AG09309 (cell line): ENCODE measurements around the gene C17orf113.

Source experiments
- DNase-seq: peaks from one replicate; pipeline ENCODE4 v3.0.0-alpha.2; 2010; ENCODE audit warnings: low read depth
- H3K4me3 ChIP-seq: 2 replicates; pipeline ENCODE4 v1.5.1; 2011; ENCODE audit warnings: mild to moderate bottlenecking, low read depth, low read length, moderate library complexity; ENCODE audit not compliant: control insufficient read depth
- TF ChIP-seq, protein P1 (sequence below): IDR thresholded peaks from 2 replicates; pipeline ENCODE4 v1.5.1; 2011; ENCODE audit warnings: mild to moderate bottlenecking, low read depth, low read length, inconsistent platforms; ENCODE audit not compliant: insufficient read depth, control insufficient read depth; ENCODE audit errors: missing control alignments

The C17orf113 gene

DNA sequence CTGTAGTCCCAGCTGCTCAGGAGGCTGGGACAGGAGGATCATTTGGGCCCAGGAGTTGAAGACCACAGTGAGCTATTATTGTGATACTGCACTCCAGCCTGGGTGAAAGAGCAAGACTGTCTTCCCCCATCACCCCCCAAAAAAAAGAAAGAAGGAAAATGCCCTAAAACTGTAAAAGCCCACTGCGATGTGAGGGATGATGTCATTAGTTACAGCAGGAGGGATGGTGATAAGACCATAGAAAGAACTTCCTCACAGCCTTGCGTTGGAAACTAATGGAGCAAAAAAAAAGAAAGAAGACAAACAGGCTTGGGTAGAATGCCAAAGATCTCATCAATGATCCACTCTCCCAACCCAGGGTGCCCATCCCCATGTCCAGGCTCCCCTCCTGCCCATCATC, 29.1 kb upstream of the C17orf113 start:
- TF ChIP-seq, protein P1, sequence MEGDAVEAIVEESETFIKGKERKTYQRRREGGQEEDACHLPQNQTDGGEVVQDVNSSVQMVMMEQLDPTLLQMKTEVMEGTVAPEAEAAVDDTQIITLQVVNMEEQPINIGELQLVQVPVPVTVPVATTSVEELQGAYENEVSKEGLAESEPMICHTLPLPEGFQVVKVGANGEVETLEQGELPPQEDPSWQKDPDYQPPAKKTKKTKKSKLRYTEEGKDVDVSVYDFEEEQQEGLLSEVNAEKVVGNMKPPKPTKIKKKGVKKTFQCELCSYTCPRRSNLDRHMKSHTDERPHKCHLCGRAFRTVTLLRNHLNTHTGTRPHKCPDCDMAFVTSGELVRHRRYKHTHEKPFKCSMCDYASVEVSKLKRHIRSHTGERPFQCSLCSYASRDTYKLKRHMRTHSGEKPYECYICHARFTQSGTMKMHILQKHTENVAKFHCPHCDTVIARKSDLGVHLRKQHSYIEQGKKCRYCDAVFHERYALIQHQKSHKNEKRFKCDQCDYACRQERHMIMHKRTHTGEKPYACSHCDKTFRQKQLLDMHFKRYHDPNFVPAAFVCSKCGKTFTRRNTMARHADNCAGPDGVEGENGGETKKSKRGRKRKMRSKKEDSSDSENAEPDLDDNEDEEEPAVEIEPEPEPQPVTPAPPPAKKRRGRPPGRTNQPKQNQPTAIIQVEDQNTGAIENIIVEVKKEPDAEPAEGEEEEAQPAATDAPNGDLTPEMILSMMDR: no peak

DNA sequence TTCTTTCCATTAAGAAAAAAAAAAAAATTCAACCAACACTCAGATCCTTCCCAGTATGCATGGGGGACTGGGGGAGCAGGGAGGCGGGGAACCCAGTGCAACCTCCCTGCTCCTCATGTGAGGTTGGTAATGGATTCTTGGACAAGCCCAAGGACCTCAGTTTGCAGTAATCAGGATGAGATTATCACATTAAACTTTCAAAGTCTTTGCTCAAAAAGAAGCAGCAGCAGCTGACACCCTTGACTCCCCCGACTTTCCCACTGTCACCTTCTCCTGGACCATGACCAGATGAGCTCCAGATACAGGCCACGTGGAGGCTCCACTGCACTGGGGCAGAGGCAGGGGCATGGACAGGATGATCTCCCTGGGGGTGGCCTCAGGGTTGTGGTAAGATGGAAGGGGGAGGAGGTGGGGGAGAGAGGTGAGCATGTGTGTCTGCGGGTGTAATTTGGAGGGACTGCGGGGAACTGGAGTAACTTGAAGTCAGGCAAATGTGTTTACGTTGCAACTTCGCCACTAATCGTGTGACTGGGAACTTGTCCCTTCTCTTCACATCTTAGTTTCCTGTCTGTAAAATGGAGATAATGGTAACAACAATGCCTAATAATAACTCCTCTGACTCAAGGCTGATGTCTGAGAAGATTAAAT, 28.1 kb upstream of the C17orf113 start:
- H3K4me3 ChIP-seq: no peak overlapping the region
- TF ChIP-seq, protein P1: no peak

More for the DNA sequence above, 29.1 kb upstream of the C17orf113 start:
- H3K4me3 ChIP-seq: no peak overlapping the region
- DNase-seq: no peak

DNA sequence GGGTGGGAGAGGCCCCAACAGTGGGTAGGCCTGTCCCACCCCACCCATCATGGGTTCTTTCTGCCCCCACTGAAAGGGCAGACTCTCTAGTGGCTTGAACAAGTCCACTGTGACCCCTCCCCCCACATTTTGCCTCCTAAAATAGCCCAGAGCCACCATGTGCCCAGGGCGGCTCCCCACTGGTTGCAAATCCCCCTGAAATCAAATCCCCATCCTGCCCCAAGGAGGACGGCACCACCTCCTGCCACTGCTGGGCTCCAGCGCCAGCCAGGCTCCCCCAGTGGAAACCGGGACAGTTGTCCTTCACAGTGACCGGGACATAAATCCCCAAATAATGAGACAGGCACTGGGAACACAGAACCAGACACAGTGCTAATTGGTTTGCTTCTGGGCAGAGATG, 27.4 kb upstream of the C17orf113 start:
- DNase-seq: no peak
- H3K4me3 ChIP-seq: no peak overlapping the region
- TF ChIP-seq, protein P1: no peak

More for the DNA sequence above, 28.1 kb upstream of the C17orf113 start:
- DNase-seq: no peak

DNA sequence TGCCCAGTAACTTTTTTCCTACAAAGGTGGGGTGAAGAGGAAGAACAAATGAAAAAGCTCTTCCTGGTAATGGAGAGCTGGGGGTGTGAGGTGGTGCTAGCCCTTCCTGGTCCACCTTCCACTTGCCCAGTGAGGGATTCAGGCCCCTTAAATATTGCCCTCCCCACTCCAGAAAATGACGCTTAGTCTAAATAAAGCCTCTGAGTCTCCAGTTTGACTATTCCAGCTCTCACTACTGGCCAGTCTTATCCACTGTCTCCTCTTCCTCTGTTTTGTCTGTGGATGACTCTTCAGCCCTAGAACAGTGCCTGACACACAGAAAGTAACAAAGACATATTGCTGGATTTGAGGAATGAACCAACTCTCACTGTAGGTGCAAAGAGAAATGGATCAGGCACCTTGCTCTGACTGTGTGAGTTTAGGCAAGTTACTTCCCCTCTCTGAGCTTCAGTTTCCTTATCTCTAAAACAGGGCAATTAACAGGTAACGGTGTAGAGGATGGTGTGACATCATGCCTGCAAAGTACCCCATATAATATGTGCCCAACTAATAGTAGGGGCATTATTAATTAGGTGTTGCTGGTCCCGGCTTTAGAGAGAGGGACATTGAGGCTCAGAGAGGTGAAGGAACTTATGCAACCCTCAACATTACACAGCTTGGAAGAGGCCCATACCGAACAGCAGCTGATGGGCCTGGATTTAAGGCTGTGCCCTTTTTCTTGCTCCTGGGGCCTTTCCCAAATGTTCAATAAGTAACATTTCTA, 26.6 kb upstream of the C17orf113 start:
- H3K4me3 ChIP-seq: no peak overlapping the region
- TF ChIP-seq, protein P1: no peak
- no peak for DNase-seq

DNA sequence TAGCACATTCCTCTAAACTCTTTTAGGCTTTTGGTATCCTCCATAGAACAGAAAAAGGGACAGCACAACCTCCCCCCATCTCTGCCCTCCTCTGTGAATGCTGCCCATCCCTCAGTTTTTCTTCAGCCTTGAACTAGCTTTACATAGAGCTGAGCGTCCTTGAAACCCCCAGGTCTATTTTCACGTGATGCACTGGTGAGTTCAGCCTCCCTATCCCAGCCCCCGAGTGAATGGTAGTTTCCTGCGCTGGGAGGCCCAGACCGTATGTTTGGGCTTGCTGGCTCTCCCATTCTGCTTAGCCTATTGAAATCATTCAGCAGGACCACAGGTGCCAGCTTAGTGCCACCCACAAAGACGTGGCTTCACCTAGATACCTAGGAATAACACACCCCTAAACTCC, 25.4 kb upstream of the C17orf113 start:
- DNase-seq: no peak
- TF ChIP-seq, protein P1: no peak
- no peak overlapping the region for H3K4me3 ChIP-seq

DNA sequence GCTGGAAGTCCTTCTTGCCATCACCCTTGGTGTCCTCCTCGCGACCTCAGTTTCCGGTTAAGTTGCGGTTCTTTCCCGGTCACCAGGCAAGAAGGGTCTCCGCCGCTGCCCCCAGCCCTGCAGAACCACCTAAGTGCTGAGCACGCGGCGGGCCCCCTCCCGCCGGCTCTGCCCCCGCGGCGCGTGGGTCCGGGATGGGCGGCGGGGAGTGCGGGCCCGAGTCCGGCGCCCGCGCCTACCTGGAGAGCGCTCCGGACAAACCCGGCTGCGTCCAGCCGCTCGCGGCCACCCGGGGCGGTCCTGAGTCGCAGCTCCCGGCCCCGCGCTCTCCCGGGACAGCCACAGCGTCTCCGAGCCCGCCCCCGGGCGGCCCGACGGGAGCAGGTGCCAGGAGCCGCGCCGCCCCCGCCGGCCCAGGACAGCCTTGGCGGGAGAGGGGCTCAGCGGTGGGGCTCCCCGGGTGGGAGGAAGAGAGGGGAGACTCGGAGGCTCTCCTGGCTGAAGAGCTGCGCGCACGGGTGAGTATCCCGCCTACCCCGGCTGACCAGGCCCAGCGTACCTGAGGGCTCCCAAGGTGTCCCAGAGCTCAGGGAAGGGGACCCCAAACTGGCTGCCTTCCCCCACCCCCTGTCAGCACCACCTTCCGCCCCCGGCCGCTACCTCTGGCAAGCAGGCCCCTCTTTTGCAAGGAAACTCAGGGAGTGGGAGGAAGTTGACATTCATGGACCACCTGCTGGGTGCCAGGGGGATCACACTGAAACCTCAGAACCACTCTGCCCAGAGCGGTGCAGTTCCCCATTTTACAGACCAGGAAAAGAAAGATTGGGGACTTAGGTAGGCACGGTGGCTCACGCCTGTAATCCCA, 22.2 kb upstream of the C17orf113 start:
- H3K4me3 ChIP-seq: no peak overlapping the region
- DNase-seq: no peak
- TF ChIP-seq, protein P1: no peak
